ENCODE measurements around the gene EPS8L1.
"Not testable (repeated sequence)": the region's sequence is repeated elsewhere in the genome, so short reads cannot be mapped to it uniquely, and the experiment has no call there.

The EPS8L1 gene

GRCh38 chr19:55063492-55063843 lies 12.2 kb upstream of the EPS8L1 start:
- Histone ChIP-seq H3K9ac (ENCODE audit: low read length) (no peak overlapping the region), H3F3A (ENCODE audit: insufficient read depth, low read length) (no peaks in the 10 kb centered on the region), H4K20me1 (ENCODE audit: insufficient read depth, low read length) (no peaks in the 10 kb centered on the region), H3K4me3 (ENCODE audit: low read depth, low read length, poor library complexity, severe bottlenecking) (peak overlapping the region; percentile 98), H3K4me1 (ENCODE audit: insufficient read depth, low read length, severe bottlenecking) (peaks cover 9% of the 10 kb centered on the region), H3K9me3 (ENCODE audit: low read length) (no peaks in the 10 kb centered on the region), H3K27ac (ENCODE audit: low read depth, low read length, poor library complexity, severe bottlenecking) (no peak overlapping the region), H3K79me2 (ENCODE audit: insufficient read depth, low read length) (0 out of 2 replicates have a peak, but pooled peaks cover 7% of the 10 kb centered on the region), H2AFZ (ENCODE audit: low read length) (no peak overlapping the region), H3K9me2 (ENCODE audit: low read depth, low read length) (no peaks in the 10 kb centered on the region), H3K36me3 (ENCODE audit: insufficient read depth, low read length) (peaks cover 15% of the 10 kb centered on the region), H3K27me3 (ENCODE audit: insufficient read depth, low read length) (no peaks in the 10 kb centered on the region; the same call in 1 of the 2 replicates), H3K4me2 (ENCODE audit: low read length) (no peak overlapping the region)
- TF ChIP-seq CTCF (IDR thresholded peaks at IDR 0.05; ENCODE audit: low read length), result no peak
- TF ChIP-seq EZH2 (IDR thresholded peaks at IDR 0.05; ENCODE audit: borderline replicate concordance, low read length), result no peak

- H3K4me1 ChIP-seq (ENCODE audit: insufficient read depth, low read length, severe bottlenecking), result peaks cover 16% of the 10 kb centered on the region
- not testable (repeated sequence) for H3F3A ChIP-seq (ENCODE audit: insufficient read depth, low read length); H3K9ac ChIP-seq (ENCODE audit: low read length); H3K4me2 ChIP-seq (ENCODE audit: low read length); H4K20me1 ChIP-seq (ENCODE audit: insufficient read depth, low read length); H3K79me2 ChIP-seq (ENCODE audit: insufficient read depth, low read length); H3K27me3 ChIP-seq (ENCODE audit: insufficient read depth, low read length); H3K4me3 ChIP-seq (ENCODE audit: low read depth, low read length, poor library complexity, severe bottlenecking); H3K36me3 ChIP-seq (ENCODE audit: insufficient read depth, low read length); H3K9me2 ChIP-seq (ENCODE audit: low read depth, low read length); H3K27ac ChIP-seq (ENCODE audit: low read depth, low read length, poor library complexity, severe bottlenecking); H2AFZ ChIP-seq (ENCODE audit: low read length); H3K9me3 ChIP-seq (ENCODE audit: low read length)
Measured at GRCh38 chr19:55065516-55065915, 10.2 kb upstream of the EPS8L1 start.

- Histone ChIP-seq H2AFZ (ENCODE audit: low read length) (no peak overlapping the region), H3K4me3 (ENCODE audit: low read depth, low read length, poor library complexity, severe bottlenecking) (no peak overlapping the region), H3K36me3 (ENCODE audit: insufficient read depth, low read length) (peaks cover 4% of the 10 kb centered on the region; the same call in 1 of the 2 replicates), H4K20me1 (ENCODE audit: insufficient read depth, low read length) (no peaks in the 10 kb centered on the region), H3K4me2 (ENCODE audit: low read length) (no peak overlapping the region), H3K9ac (ENCODE audit: low read length) (no peak overlapping the region), H3K9me2 (ENCODE audit: low read depth, low read length) (no peaks in the 10 kb centered on the region), H3K27me3 (ENCODE audit: insufficient read depth, low read length) (no peaks in the 10 kb centered on the region; the same call in 1 of the 2 replicates), H3F3A (ENCODE audit: insufficient read depth, low read length) (no peaks in the 10 kb centered on the region), H3K27ac (ENCODE audit: low read depth, low read length, poor library complexity, severe bottlenecking) (no peak overlapping the region), H3K4me1 (ENCODE audit: insufficient read depth, low read length, severe bottlenecking) (peaks cover 16% of the 10 kb centered on the region), H3K79me2 (ENCODE audit: insufficient read depth, low read length) (0 out of 2 replicates have a peak, but pooled peaks cover 7% of the 10 kb centered on the region), H3K9me3 (ENCODE audit: low read length) (no peaks in the 10 kb centered on the region)
- TF ChIP-seq CTCF (IDR thresholded peaks at IDR 0.05; ENCODE audit: low read length) (no peak), EZH2 (IDR thresholded peaks at IDR 0.05; ENCODE audit: borderline replicate concordance, low read length) (no peak)
Measured at GRCh38 chr19:55066107-55066709, 9.5 kb upstream of the EPS8L1 start.

- no peaks in the 10 kb centered on the region for H3K9me3 ChIP-seq (ENCODE audit: low read length)
- no peak overlapping the region for H3K4me3 ChIP-seq (ENCODE audit: low read depth, low read length, poor library complexity, severe bottlenecking)
- H3K4me2 ChIP-seq (ENCODE audit: low read length), result no peak overlapping the region
- no peaks in the 10 kb centered on the region for H3F3A ChIP-seq (ENCODE audit: insufficient read depth, low read length)
- no peaks in the 10 kb centered on the region for H3K9me2 ChIP-seq (ENCODE audit: low read depth, low read length)
- H3K36me3 ChIP-seq (ENCODE audit: insufficient read depth, low read length), result no peaks in the 10 kb centered on the region
- H2AFZ ChIP-seq (ENCODE audit: low read length), result no peak overlapping the region
- H3K9ac ChIP-seq (ENCODE audit: low read length), result no peak overlapping the region
- no peaks in the 10 kb centered on the region; the same call in 1 of the 2 replicates for H3K27me3 ChIP-seq (ENCODE audit: insufficient read depth, low read length)
- H3K4me1 ChIP-seq (ENCODE audit: insufficient read depth, low read length, severe bottlenecking), result peaks cover 8% of the 10 kb centered on the region
- no peaks in the 10 kb centered on the region for H4K20me1 ChIP-seq (ENCODE audit: insufficient read depth, low read length)
- no peak overlapping the region for H3K27ac ChIP-seq (ENCODE audit: low read depth, low read length, poor library complexity, severe bottlenecking)
- no peaks in the 10 kb centered on the region for H3K79me2 ChIP-seq (ENCODE audit: insufficient read depth, low read length)
- TF ChIP-seq CTCF (IDR thresholded peaks at IDR 0.05; ENCODE audit: low read length) (no peak), EZH2 (IDR thresholded peaks at IDR 0.05; ENCODE audit: borderline replicate concordance, low read length) (no peak)
Measured at GRCh38 chr19:55067869-55068268, 7.8 kb upstream of the EPS8L1 start.
